NCI-H510A treated with DMSO at 0.1 percent for 48 hours (cell line): ENCODE data around the gene FBXO15.

ENCODE experiments used
- DNase-seq: peaks from one replicate; lab custom pipeline; 2025; lab: John Stamatoyannopoulos, UW

Gene FBXO15, protein sequence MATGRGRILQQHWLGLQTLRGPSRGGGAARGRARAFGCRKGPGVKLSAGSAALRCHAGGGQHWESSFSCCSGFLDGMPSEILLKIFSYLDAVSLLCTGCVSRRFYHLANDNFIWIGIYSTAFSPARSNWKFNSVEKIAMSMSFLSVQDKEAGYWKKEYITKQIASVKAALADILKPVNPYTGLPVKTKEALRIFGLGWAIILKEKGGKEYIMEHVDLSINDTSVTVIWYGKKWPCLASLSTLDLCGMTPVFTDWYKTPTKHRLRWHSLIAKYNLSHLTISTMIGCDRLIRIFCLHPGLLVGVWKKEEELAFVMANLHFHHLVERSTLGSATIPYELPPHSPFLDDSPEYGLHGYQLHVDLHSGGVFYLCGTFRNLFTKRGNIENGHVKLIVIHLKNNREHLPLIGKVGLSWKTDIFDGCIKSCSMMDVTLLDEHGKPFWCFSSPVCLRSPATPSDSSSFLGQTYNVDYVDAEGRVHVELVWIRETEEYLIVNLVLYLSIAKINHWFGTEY

DNA sequence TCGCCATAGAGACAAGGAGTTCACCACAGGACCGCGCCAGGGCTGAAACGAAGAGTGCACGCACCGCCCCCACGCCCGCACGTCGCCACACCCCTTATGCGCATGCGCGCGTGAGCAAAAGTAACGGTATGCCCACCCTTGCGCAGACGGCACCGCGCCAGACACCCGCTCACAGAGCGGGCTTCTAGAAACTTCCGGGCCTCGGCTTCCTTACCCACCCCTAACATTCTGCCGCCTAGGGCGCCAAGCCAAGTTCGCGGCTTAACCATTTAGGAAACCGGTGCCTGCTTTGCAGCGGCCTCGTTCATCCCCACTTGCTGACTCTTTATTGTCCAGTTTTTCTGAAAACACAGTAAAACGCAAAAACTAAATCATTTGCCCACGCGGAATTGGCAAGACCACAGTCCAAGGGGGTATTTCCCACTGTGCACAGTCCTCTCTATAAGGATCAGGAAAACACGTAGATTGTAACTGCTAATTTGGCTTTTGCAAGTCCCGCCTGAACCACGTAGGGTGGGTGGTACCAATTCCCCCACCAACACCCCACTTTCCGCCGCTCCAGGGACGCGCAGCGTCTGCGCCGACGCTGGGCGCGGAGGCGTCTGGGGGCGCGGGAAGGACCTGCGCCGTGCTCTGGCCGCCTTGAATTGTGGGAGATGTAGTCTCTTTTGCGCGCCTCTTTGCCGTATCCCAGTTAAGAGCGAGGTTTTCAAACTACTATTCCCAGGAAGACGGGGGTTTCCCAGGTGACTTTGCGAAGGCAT is at the start of gene FBXO15, which contains the start of gene TIMM21:
TSS of gene FBXO15 (minus strand) at position 56 of the 764 bp plus-strand sequence. CDS start at position 7, 49 bp downstream.
TSS of gene TIMM21 (plus strand) at position 745 of the 764 bp plus-strand sequence. CDS start 286 bp downstream, outside the sequence.
- DNase-seq: peak; percentile 98

DNA sequence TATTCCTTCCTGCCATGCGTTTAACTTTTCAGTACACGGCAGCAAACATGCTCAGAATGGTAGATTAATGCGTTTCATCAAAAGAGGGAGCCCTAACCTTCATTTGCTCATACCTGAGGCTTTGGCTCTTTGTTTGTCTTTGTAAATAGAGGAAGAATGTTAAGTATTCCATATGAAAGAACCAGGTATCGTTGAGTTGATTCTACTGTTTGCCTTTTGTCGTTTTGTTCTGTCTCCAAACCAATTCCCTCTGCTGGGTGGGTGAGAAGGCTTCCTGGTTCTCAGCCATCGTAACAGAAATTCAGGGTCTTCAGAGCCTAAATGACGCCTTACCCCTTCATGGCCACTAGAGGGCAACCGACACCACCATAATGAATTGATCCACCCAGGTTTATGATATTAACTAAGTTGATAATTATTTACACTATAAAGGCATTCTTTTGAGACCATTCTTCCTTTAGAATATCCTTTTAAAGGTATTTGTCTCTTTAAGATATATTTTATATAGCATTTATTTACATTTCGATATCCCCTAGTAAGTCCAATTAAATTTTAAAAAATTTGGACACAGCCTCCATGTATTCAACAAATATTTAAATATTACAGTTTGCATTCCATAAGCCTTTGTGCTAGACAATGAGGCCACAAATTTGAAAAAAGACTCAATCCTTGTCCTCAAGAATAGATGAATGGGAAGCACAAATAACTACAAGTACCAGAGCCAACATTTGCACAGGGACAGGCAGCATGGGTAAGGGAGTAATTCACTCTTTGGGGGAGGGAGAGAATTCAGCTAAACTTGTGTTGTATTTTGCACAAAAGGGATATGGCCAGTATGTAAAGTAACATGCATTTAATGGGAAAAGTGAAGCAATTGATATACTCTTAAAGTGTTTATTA is 48.8 kb upstream of the FBXO15 start:
- DNase-seq: peak; percentile 96

DNA sequence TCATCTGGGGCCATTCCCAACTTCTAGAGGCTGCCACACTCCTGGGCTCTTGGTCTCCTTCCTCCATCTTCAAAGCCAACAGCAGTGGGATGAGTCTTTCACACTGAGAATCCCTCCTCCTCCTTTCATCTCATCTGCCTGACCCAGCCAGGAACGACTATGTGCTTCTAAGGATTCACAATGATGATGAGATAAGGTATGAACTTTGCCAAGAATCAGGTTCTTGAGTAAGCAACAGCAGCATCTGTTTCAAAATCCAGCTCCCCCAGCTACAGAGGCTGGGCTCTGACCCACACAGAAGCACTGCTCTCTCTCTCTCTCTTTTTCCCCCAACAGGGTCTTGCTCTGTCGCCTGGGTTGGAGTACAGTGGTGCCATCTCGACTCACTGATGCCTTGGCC is 47.1 kb upstream of the FBXO15 start:
- DNase-seq: no peak

DNA sequence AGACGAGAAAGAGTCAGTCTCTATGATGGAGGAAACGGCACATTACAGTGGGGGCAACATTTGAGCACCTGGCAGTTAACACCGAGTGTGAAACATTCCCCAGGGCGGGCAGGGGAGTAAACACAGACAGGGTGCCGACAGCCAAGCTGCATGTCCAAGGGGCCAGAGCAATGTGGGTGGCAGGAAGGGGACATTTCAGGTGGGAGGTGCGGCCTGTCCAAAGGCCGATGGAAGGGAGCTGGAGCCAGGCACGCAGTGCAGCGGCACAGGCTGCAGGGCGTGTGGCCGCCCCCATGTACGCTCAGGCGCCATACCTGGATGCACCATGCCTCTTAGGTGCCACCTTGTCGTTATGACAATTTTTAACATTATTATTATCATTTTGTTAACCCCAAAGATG is 43.9 kb upstream of the FBXO15 start:
- DNase-seq: no peak

DNA sequence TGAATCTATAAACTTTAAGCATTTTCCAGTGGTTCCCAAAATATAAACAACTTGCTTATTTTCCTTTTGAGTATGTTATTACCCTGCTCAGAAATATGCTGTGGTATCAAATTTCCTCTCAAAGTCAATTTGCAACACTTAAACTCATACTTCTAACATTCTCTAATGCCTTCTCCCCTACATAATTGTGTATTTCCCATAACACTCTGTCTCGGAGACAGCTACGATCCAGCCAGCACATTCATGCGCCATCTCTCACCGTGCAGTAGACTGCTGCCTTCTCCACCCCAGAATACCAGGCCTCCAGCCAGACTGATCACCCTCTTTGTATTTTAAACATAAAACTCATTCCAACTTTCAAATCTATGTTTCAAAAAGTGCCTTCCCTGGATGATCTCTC is 42.5 kb upstream of the FBXO15 start:
- DNase-seq: no peak

DNA sequence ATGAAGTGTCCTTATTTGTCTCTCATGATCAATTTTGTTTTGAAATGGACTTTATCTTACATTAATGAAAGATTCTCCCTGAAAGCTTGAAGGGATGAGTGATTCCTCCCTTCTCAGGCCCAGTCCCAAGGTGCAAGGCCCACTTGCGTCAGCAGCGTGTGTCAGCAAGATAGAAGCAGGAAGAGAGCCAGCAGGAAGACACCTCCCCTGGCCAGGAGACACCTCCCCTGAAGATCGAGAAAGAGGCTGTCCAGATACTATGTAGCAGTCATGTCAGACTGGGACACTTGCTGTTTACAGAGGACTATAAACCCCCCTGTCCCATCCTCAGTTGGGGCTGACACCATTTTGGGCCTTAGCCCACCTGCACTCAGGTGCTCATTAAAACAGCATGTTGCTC is 39.0 kb upstream of the FBXO15 start:
- DNase-seq: no peak

DNA sequence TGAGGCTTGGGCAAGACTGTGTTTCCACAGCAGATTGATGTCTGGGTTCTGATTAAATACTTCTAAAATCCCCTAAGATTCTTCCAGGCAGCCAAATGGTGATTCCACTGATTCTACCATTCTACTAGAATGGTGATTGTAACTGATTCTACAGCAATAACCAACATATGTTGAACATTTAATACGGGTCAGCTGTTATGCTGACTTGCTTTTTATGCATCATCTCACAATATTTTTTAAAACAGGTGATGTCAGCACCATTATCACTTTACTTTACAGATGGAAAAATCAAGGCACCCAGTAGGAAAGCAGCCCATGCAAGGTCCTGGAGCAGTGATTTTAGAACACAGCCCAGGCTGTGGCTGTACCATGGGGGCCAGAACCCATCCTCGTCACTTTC is 38.2 kb upstream of the FBXO15 start:
- no peak for DNase-seq

DNA sequence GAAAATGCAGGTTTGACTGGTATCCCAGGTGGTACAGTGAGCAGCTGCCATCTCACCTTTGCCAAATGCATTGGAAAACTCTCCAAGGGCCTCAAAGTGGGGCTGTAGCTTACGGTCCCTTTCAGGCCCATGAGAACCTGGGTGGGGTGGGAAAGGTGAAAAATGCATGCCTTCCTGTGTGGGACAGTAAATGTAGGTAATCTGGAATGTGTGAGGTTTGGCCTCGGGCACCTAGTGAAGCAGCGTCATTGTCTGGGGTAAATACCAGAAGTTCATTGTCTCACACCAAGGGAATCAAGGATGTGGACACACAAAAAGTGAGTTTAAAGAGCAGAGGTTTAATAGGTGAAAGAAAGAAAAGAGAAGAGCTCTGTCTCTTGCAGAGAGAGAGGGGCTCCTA is 37.2 kb upstream of the FBXO15 start:
- DNase-seq: no peak

DNA sequence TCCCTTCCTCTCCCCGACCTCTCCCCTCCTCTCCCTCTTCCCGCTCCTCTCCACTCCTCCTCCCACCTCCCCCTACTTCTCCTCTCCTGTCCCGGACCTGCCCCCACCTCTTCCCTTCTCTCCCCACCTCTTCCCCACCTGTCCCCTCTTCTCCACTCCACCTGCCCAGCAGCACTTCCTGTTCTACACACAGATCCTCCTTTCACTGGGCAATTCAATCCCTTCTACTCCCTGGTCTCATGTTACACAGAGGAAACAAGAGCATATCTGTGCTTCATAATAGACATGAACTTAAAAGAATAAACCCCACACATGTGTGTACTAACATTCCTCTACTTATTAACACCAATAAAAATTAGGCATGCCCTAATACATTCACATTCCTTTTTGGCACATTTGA is 35.5 kb upstream of the FBXO15 start:
- peak; percentile 97 for DNase-seq

DNA sequence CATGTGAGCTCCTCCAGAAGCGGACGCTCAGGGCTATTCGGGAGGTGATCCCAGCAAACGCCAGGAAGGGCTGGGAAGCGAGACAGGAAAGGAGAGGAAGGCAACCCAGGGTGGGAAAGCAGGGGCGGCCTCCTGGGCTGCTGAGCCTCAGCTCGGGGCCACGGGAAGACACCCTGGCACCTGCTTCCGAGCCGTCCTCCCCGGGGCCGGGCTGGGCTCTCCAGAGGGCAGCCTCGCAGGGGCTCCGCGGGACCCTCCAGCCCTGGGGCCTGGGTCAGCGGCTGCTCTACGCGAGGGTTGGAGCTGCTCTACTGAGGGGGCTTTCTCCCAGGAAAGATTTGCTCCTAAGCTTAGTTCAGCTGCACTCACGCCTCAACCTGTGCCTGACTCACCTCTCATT is 34.7 kb upstream of the FBXO15 start:
- no peak for DNase-seq

DNA sequence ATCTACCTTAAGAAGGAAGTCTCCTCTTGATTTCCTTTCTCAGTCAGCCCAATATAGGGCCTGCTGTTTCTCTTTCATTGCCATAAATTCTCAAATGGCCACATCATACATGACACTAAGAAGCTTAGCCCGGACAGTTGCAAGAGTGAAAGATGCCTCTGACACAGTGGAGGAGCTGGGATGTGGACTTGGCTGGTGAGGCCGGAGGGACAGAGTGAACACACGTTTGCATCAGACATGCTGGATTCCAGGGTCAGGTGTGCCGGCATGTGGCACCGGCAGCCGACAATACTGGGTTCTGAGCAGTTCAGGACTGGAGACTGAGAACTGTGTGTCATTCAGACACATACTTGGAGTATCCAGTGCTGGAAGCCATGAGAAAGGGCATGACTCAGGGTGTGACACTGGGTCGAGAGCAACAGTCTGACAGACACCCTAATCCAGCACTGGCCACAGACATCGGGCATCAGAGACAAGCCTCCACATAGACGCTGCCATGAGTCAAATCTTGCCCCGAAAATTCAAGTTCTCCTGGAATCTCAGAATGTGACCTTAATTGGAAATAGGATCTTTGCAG is 32.1 kb upstream of the FBXO15 start:
- DNase-seq: no peak

DNA sequence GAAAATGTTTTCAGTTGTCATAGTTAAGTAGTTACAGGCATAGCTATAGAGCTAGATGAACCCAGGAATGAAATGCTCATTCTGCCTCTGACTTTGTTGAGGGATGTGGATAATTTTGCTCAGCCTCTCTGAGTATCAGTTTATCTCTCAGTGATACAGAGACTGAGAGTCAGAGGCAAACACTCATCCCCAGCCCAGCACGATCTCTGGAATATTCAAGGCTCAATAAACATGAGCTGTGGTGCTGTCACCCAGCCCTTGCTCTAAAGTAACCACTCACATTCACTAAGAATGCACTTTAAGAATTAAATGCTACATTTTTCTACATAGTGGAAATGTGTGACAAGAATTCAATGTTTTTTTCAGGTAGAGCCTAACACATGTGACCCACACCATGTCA is 31.2 kb upstream of the FBXO15 start:
- no peak for DNase-seq

DNA sequence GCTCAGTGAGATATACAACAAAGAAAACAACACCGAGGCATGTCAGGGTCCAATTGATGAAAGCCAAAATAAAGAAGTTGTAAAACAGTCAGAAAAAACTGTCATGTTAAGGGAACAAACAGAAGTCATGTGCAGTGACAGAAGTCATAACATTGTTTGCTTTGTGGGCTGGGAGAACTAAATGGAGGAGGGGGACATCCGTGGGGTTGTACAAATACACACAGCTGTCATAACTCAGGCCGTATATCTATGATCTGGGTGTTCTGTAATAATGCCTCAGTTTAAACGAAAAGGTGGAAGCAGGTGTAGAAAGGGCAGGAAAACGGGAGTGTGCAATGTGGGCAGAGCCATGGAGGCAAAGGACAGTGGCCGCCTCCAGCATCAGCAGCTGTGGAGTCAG is 28.0 kb upstream of the FBXO15 start:
- peak; percentile 75 for DNase-seq

DNA sequence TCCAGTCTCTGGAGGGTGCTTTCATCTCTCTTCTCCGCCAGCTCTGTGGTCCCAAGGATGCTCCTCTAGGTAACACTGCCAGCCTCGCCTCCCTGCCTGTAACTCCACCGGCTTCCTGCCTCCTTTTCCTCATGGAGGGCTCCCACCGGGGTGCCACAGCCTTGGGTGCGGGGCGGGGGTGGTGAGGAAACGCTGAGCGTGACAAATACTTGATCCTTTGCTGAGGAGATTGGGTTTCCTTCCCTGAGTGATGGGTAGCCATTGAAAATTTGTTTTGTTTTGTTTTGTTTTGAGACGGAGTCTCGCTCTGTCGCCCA is 25.8 kb upstream of the FBXO15 start:
- no peak for DNase-seq

DNA sequence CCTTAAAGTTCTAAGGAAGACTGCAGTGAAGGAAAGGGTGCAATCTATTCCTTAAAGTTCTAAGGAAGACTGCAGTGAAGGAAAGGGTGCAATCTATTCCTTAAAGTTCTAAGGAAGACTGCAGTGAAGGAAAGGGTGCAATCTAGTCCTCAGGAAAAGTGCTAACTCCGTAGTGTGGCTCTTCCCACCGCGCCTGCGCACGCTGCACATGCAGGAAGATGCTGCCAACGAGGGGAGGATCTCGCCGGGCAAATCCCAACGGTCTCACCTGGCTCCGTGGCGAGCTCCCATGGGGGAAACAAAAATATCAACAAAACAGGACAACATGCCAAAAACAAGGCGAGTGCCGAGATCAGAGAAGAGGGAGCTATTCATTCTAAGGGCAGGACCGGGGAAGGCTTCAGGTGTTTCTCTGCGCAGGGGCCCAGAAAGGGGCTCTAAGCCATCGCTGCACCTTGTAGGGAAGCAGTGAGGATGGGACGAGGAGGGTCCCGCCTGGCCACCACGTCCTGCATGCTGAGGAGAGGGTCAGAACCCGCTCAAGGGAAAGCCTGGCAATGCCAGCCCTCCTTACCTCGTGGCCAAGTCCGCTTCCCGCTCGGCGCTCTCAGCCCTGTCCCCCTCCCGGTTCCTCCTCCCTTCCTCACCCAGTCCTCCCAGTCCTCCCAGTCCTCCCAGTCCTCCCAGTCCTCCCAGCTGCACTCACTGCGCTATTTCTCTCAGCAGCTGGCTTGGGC is 25.2 kb upstream of the FBXO15 start:
- DNase-seq: no peak

DNA sequence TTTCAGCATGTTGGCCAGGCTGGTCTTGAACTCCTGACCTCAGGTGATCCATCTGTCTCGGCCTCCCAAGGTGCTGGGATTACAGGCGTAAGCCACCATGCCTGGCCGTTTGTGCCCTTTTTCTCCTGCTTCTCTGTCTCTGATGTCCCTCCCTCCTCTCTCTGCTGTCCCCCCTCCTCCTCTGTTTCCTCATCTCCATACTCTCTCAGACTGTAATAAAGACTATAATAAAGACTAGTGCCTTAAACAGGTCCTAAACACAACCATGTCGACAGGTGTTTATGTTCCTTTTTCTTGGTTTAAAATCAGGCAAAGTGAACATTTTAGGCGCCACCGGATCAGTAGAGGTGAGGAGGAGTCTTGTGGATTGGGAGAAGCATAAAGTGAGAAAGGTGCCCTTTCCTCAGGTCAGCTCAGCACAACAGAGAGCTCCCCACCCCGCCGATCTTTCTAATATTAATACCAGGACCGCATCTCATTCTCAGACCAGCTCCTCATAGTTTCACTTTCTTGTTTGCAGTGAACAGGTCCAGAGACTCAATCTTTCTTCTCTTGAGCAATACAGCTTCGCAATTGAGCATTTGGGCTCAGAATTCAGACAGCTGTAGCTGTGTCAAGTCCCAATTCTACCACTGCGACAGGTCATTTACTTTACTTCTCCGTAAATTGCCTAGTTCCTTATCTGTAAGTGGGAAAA is 24.4 kb upstream of the FBXO15 start:
- no peak for DNase-seq

DNA sequence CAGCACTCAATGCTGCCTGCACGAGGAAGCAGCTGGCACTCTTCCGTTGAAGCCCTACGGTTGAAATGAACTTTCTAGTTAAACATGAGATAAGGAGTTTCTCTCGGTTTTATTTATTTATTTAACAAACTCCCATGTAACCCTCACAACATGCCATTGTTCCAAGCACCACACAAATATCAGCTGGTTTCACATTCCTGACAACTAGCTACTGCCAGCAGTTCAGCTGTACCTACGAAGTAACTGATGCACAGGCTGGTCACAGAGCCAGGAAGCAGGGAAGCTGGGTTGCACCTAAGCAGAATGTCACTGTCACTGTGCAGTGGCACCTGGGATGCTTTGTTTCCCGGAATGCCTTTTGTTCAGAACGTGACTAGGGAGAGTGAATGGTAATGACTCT is 18.8 kb upstream of the FBXO15 start:
- DNase-seq: peak; percentile 51

DNA sequence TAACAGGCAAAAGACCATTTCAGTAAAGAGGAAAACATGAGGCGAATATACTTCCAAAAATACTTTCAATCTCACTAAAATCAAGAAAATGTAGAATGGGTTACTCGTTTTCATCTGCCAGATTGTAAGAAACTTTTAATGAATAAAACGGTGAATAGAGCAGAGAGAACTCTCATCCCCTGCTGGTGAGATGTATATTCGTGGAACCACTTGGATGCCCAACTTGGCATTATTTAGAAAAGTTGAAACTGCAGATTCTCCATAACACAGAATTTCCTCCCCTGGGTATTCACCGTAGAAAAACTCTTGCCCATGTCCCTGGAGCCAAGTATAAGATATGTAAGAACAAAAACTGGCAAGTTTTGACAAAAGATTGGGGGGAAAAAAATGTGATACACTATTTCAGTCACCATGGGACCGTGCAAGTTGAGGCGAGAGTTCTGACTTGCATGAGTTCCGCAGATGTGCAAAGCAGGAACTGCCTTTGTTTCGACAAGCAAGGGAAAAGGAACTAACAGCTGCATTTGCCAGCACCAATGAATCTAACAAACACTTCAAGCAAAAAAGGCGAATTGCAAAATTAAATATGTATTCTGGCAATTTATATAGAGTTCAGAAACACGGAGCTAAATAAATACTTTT is 15.5 kb upstream of the FBXO15 start:
- no peak for DNase-seq

DNA sequence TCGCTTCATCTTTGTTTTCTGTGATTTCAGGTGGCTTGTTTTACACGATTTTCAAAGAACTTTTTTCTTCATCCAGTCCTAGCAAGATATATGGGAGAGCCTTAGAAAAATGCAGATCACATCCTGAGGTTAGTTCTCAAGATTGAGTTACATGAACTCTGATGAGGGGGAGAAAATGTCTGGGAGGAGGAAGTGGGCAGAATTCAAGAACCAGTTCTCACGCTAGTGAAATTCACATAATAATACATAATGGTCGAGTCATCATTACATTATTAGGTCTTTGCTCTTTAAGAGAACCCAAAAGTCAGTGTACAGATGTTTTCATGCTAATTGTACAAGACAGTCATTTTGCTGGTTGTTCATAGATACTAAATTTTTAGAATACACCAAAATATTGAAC is 7.6 kb upstream of the FBXO15 start:
- no peak for DNase-seq

DNA sequence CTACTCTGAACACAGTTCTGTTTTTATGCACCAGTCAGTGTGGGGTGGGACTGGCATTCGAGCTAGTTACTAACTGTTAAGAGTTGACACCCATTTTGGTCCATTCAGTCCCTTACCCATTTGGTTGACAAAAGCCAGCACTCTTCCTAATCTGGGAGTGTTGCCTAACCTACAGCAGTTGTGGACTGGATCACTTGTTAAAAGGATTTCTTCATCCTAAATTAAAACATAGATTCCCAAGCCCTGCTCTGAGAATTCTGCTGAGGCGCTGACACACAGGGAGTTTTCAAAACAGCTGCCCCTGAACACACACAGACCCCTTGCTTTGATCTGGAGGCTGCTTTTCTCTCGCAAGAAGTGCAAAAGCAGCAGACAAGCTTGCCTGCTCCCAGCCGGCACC is 7.1 kb upstream of the FBXO15 start:
- no peak for DNase-seq
